GM12878 (cell line): ENCODE measurements around the gene ZNF511. TPM values are rescaled to one million over a fixed set of nuclear protein-coding genes. Genes with fewer than 3 reads are reported as not detected.

Source experiments
- ATAC-seq: fragments of 200-7000 bp; cut with Tn5 transposase; 3 replicates; pipeline ENCODE4 v1.9.1; 2020; ENCODE audit warnings: mild to moderate bottlenecking, moderate library complexity
- BruUV-seq: library from RNA; stranded (reverse); fragments of 400-500 nt; replicated peaks from 2 replicates; lab custom pipeline; 2021; lab: Mats Ljungman, UMichigan
- CTCF ChIA-PET: fragments of 300-600 bp; sonication (Branson Sonifier 250); formaldehyde crosslinking; extraction: SDS; loops from one replicate; lab custom pipeline; 2021; ENCODE audit warnings: inconsistent platforms; lab: Yijun Ruan, JAX
- POLR2A ChIA-PET: fragments of 350-600 bp; formaldehyde crosslinking; extraction: SDS; loops from one replicate; lab custom pipeline; 2021; ENCODE audit warnings: inconsistent platforms; lab: Charles Lee
- RAD21 ChIA-PET: fragments of 300-600 bp; sonication (Branson Sonifier 250); formaldehyde crosslinking; loops from one replicate; lab custom pipeline; 2023; ENCODE audit warnings: antibody characterized with exemption; ENCODE audit not compliant: unreplicated experiment; lab: Charles Lee
- SMC1A ChIA-PET: fragments of 300-600 bp; sonication (Branson Sonifier 250); formaldehyde crosslinking; loops from one replicate; lab custom pipeline; 2023; ENCODE audit not compliant: unreplicated experiment, uncharacterized antibody; lab: Charles Lee
- DNase-seq: peaks from one replicate; pipeline ENCODE4 v3.0.0-alpha.2; 2011; ENCODE audit warnings: low read depth, low spot score
- FAIRE-seq: peaks from 3 replicates; lab custom pipeline; 2011; peaks lifted over from hg19 to GRCh38; lab: Jason Lieb, UNC
- H2AFZ ChIP-seq: 2 replicates; pipeline ENCODE4 v1.6.0; 2011; ENCODE audit warnings: low read depth, low read length, control low read depth; ENCODE audit not compliant: control insufficient read depth
- H3K27ac ChIP-seq: 2 replicates; pipeline ENCODE4 v1.5.1; 2011; ENCODE audit warnings: control low read depth; ENCODE audit not compliant: control insufficient read depth, insufficient read depth
- H3K27me3 ChIP-seq, 2 experiments: replicated peaks in 1 of 2; 2 replicates each; pipeline versions ENCODE4 v1.6.0 to v1.6.1; 2011; ENCODE audit warnings: low read length in 1 of 2; ENCODE audit not compliant: control insufficient read depth in 2 of 2, insufficient read depth in 2 of 2
- H3K36me3 ChIP-seq, 2 experiments: 2 replicates each; pipeline ENCODE4 v1.5.1; 2011; ENCODE audit warnings: low read length in 1 of 2; ENCODE audit not compliant: control insufficient read depth in 2 of 2, insufficient read depth in 2 of 2
- H3K4me1 ChIP-seq: 2 replicates; pipeline ENCODE4 v1.6.1; 2011; ENCODE audit warnings: mild to moderate bottlenecking, low read length, moderate library complexity, mixed read lengths; ENCODE audit not compliant: control insufficient read depth, insufficient read depth
- H3K4me2 ChIP-seq: 2 replicates; pipeline ENCODE4 v1.6.0; 2011; ENCODE audit warnings: control low read depth; ENCODE audit not compliant: control insufficient read depth, insufficient read depth
- H3K4me3 ChIP-seq: fragments of 200-600 bp; sonication (generic); 2 replicates; pipeline ENCODE4 v1.5.1; 2016
- H3K79me2 ChIP-seq: 2 replicates; pipeline ENCODE4 v1.6.0; 2011; ENCODE audit warnings: low read length; ENCODE audit not compliant: control insufficient read depth, insufficient read depth
- H3K9ac ChIP-seq: 2 replicates; pipeline ENCODE4 v1.8.0; 2011; ENCODE audit warnings: low read length, control low read depth, mixed read lengths; ENCODE audit not compliant: control insufficient read depth, insufficient read depth
- H3K9me3 ChIP-seq: replicated peaks from 3 replicates; pipeline ENCODE4 v1.5.1; 2011; ENCODE audit warnings: mild to moderate bottlenecking, low read length; ENCODE audit not compliant: control insufficient read depth, insufficient read depth
- H4K20me1 ChIP-seq: 2 replicates; pipeline ENCODE4 v1.6.0; 2011; ENCODE audit not compliant: control insufficient read depth, insufficient read depth
- CUX1 ChIP-seq: IDR thresholded peaks from 2 replicates; pipeline ENCODE4 v1.6.1; 2012; ENCODE audit warnings: improper control_type of control experiment, low read depth, low read length; ENCODE audit not compliant: insufficient replicate concordance
- EED ChIP-seq: sonication (generic); IDR thresholded peaks from 2 replicates; pipeline ENCODE4 v1.6.1; 2016; ENCODE audit warnings: antibody characterized with exemption, low read depth
- ELK1 ChIP-seq: IDR thresholded peaks from 2 replicates; pipeline ENCODE4 v1.6.1; 2012; ENCODE audit warnings: low read depth, low read length, improper control_type of control experiment
- HDAC6 ChIP-seq: fragments of 200-600 bp; sonication (generic); IDR thresholded peaks from one replicate; pipeline ENCODE4 v1.8.0; 2017; ENCODE audit warnings: antibody characterized with exemption; ENCODE audit not compliant: unreplicated experiment
- IRF4 ChIP-seq: IDR thresholded peaks from 2 replicates; pipeline ENCODE4 v1.6.1; 2011; ENCODE audit warnings: low read depth, low read length
- MTA3 ChIP-seq: IDR thresholded peaks from 2 replicates; pipeline ENCODE4 v1.6.1; 2012; ENCODE audit warnings: low read length, inconsistent platforms, borderline replicate concordance
- MYC ChIP-seq: IDR thresholded peaks from 2 replicates; pipeline ENCODE4 v1.6.1; 2011; ENCODE audit warnings: mild to moderate bottlenecking, low read length, moderate library complexity, inconsistent platforms; ENCODE audit not compliant: insufficient read depth, insufficient replicate concordance, insufficient read length, severe bottlenecking
- NFIC ChIP-seq: IDR thresholded peaks from 2 replicates; pipeline ENCODE4 v1.6.1; 2012; ENCODE audit warnings: low read depth, mild to moderate bottlenecking, inconsistent platforms, low read length, moderate library complexity
- RUNX3 ChIP-seq: IDR thresholded peaks from 2 replicates; pipeline ENCODE4 v1.6.1; 2012; ENCODE audit warnings: low read length, inconsistent platforms
- SKIL ChIP-seq: fragments of 450-650 bp; IDR thresholded peaks from 2 replicates; pipeline ENCODE4 v1.6.1; 2017; ENCODE audit warnings: mild to moderate bottlenecking, low read depth, inconsistent platforms; ENCODE audit not compliant: poor library complexity, severe bottlenecking
- ZNF274 ChIP-seq: IDR thresholded peaks from one replicate; pipeline ENCODE4 v1.8.0; 2011; ENCODE audit not compliant: insufficient read length, insufficient read depth
- WGBS: methylation state at CpG from one replicate; pipeline ENCODE4 v1.1.6; 2016; ENCODE audit warnings: low lambda C conversion rate; ENCODE audit not compliant: insufficient replicate concordance, insufficient coverage; ENCODE audit errors: missing lambda C conversion rate; 5-methylcytosine and 5-hydroxymethylcytosine counted together
- in situ Hi-C: fragments of 300-500 bp; cut with MboI; formaldehyde crosslinking; loops from 9 replicates; pipeline ENCODE4 v1.14.3; 2018; ENCODE audit warnings: mixed read lengths
- intact Hi-C: fragments of 100-400 bp; cut with micrococcal nuclease; formaldehyde crosslinking; loops from one replicate; pipeline ENCODE4 v1.14.2; 2022; ENCODE audit not compliant: unreplicated experiment
- polyA plus RNA-seq, 11 experiments: library from polyadenylated mRNA; depleted of rRNA in 4 of 11; unstranded in 6 of 11; stranded (reverse) in 5 of 11; fragments of >200 nt; fragmentation: Nextera tagmentation in 4 of 11; fragmentation: Illumina TruSeq in 1 of 11; extraction: Ambion mirVana in 4 of 11; extraction: Trizol in 1 of 11; gene quantifications; 1 replicate in 1 of 11; 2 replicates in 10 of 11; pipeline versions ENCODE4 v1.2.1 to v1.2.3, GENCODE V29; 2011 to 2016; ENCODE audit warnings: inconsistent platforms in 2 of 11, missing spikeins in 2 of 11, low read depth in 1 of 11
- total RNA-seq, 4 experiments: library from RNA; depleted of rRNA in 3 of 4; stranded (reverse); fragments of >200 nt in 3 of 4; fragmentation: Illumina TruSeq in 1 of 4; extraction: Trizol in 1 of 4; gene quantifications; 2 replicates each; pipeline versions ENCODE4 v1.2.1 to v1.2.3, GENCODE V29; 2013 to 2021

ZNF511 gene
- total and polyA plus RNA-seq, 10 of the 15 experiments (the other 5 are each of a cell fraction or from before 2014, with no cell fraction given) = 0.58 to 110 (median 32.0) TPM

GRCh38 chr10:133358925-133359310, 50.2 kb downstream of the ZNF511 start:
- DNase-seq (no peak), ATAC-seq (no peak), FAIRE-seq (no peak)
- CTCF ChIA-PET = interaction anchor here (1.5 kb wide), 1 partner anchor 30 kb away, joined by 6 read pairs; no protein-coding TSS in a partner anchor
- Histone ChIP-seq H3K27me3 (no peaks in the 10 kb centered on the region), H3K9ac (no peak overlapping the region), H3K27ac (no peak overlapping the region), H3K79me2 (no peaks in the 10 kb centered on the region; the same call in 1 of the 2 replicates), H3K36me3 (peaks cover 0 to 5% of the 10 kb centered on the region in 2 experiments; a peak in 2 of 4 replicates), H3K4me2 (no peak overlapping the region), H2AFZ (no peak overlapping the region), H3K4me3 (no peak overlapping the region), H3K9me3 (no peaks in the 10 kb centered on the region), H4K20me1 (no peaks in the 10 kb centered on the region), H3K4me1 (peaks cover 18% of the 10 kb centered on the region)
- BruUV-seq = no TSS peak
- in situ Hi-C loops (no loop called here), intact Hi-C loops (no loop called here)
- RAD21 ChIA-PET = no interaction called here
- SMC1A ChIA-PET = no interaction called here
- no peak for TF ChIP-seq ELK1
- TF ChIP-seq RUNX3 = no peak
- TF ChIP-seq MTA3 = no peak
- no peak for TF ChIP-seq MYC
- no peak for TF ChIP-seq SKIL
- TF ChIP-seq EED = no peak
- TF ChIP-seq IRF4 = no peak
- TF ChIP-seq CUX1 = no peak
- no peak for TF ChIP-seq HDAC6
- TF ChIP-seq NFIC = no peak
- no peak for TF ChIP-seq ZNF274
- 85% methylated on average over 11 of the region's 11 CpGs for WGBS
- POLR2A ChIA-PET = interaction anchor here (1.0 kb wide), 1 partner anchor 12 kb away, joined by 4 read pairs; no protein-coding TSS in a partner anchor
